K562 (cell line): Measurements from ENCODE around the gene CBX1. TPM values are rescaled to one million over a fixed set of nuclear protein-coding genes. Genes with fewer than 3 reads are reported as not detected.

Source experiments
- ATAC-seq: fragments of 200-7000 bp; cut with Tn5 transposase; 3 replicates; pipeline ENCODE4 v1.9.1; 2020; ENCODE audit warnings: moderate library complexity
- BruUV-seq: library from RNA; stranded (reverse); fragments of 400-500 nt; replicated peaks from 2 replicates; lab custom pipeline; 2021; lab: Mats Ljungman, UMichigan
- CTCF ChIA-PET: fragments of 300-600 bp; formaldehyde crosslinking; extraction: SDS; loops from one replicate; lab custom pipeline; 2021; ENCODE audit warnings: low intra/inter-chr PET ratio; lab: Yijun Ruan, JAX
- POLR2A ChIA-PET: fragments of 300-600, 350-650 bp; sonication (Branson Sonifier 250); formaldehyde crosslinking; extraction: SDS; loops from one replicate; lab custom pipeline; 2021; ENCODE audit warnings: antibody characterized with exemption, inconsistent platforms; lab: Yijun Ruan, JAX
- DNase-seq, 4 experiments: peaks; one replicate each; pipeline versions ENCODE4 v3.0.0 to v3.0.0-alpha.2; 2011 to 2018; ENCODE audit warnings: low spot score in 3 of 4, mixed read lengths in 3 of 4; ENCODE audit errors: extremely low read depth in 1 of 4
- FAIRE-seq: peaks from 2 replicates; lab custom pipeline; 2011; peaks lifted over from hg19 to GRCh38; lab: Jason Lieb, UNC
- H2AFZ ChIP-seq: 2 replicates; pipeline ENCODE4 v1.6.0; 2011; ENCODE audit warnings: low read depth, low read length, control low read depth, inconsistent platforms
- H3K27ac ChIP-seq: fragments of 200-600 bp; 3 replicates; pipeline ENCODE4 v1.8.0; 2011; ENCODE audit warnings: low read depth, mild to moderate bottlenecking, control low read depth, inconsistent platforms, low read length, moderate library complexity, mixed read lengths; ENCODE audit errors: extremely low read depth
- H3K27me3 ChIP-seq, 2 experiments: fragments of 300-600 bp in 1 of 2; 2 replicates in 1 of 2; 3 replicates in 1 of 2; pipeline versions ENCODE4 v1.6.0 to v1.8.0; 2011; ENCODE audit warnings: inconsistent platforms in 2 of 2, low read length in 2 of 2, mild to moderate bottlenecking in 1 of 2, mixed read lengths in 1 of 2, moderate library complexity in 1 of 2; ENCODE audit not compliant: control insufficient read depth in 2 of 2, insufficient read depth in 2 of 2
- H3K36me3 ChIP-seq: fragments of 300-600 bp; 3 replicates; pipeline ENCODE4 v1.8.0; 2011; ENCODE audit warnings: mild to moderate bottlenecking, low read length, inconsistent platforms; ENCODE audit not compliant: control insufficient read depth, insufficient read depth
- H3K4me1 ChIP-seq, 2 experiments: fragments of 200-600 bp in 1 of 2; replicated peaks in 1 of 2; 2 replicates in 1 of 2; 3 replicates in 1 of 2; pipeline versions ENCODE4 v1.5.1 to v1.8.0; 2011; ENCODE audit warnings: inconsistent platforms in 2 of 2, low read length in 2 of 2, mild to moderate bottlenecking in 1 of 2, mixed read lengths in 1 of 2, moderate library complexity in 1 of 2; ENCODE audit not compliant: control insufficient read depth in 2 of 2, insufficient read depth in 2 of 2
- H3K4me2 ChIP-seq: 2 replicates; pipeline ENCODE4 v1.6.1; 2011; ENCODE audit warnings: low read length, control low read depth, inconsistent platforms, mixed read lengths; ENCODE audit not compliant: insufficient read depth
- H3K4me3 ChIP-seq: fragments of 200-600 bp; sonication (generic), shearing (Covaris generic); 2 replicates; pipeline ENCODE4 v1.5.1; 2016; ENCODE audit warnings: control low read depth, inconsistent platforms
- H3K79me2 ChIP-seq: fragments of 200-600 bp; 3 replicates; pipeline ENCODE4 v1.8.0; 2011; ENCODE audit warnings: low read length, inconsistent platforms; ENCODE audit not compliant: control insufficient read depth, insufficient read depth
- H3K9ac ChIP-seq, 2 experiments: 2 replicates each; pipeline versions ENCODE4 v1.6.0 to v1.6.1; 2011; ENCODE audit warnings: low read depth in 2 of 2, low read length in 2 of 2, control low read depth in 1 of 2, inconsistent platforms in 1 of 2, mild to moderate bottlenecking in 1 of 2, mixed read lengths in 1 of 2; ENCODE audit not compliant: insufficient read depth in 1 of 2
- H3K9me1 ChIP-seq: one replicate; pipeline ENCODE4 v1.6.0; 2011; ENCODE audit warnings: inconsistent platforms, mild to moderate bottlenecking, low read length, moderate library complexity; ENCODE audit not compliant: control insufficient read depth, insufficient read depth
- H3K9me3 ChIP-seq: replicated peaks from 2 replicates; pipeline ENCODE4 v1.5.1; 2011; ENCODE audit warnings: low read depth, low read length, inconsistent platforms; ENCODE audit not compliant: control insufficient read depth, insufficient read depth
- H4K20me1 ChIP-seq: replicated peaks from 2 replicates; pipeline ENCODE4 v1.6.1; 2011; ENCODE audit warnings: low read length, inconsistent platforms, mixed read lengths; ENCODE audit not compliant: control insufficient read depth, insufficient read depth
- CHD2 ChIP-seq: IDR thresholded peaks from 2 replicates; pipeline ENCODE4 v1.6.1; 2011; ENCODE audit warnings: low read depth, low read length
- ERF ChIP-seq: fragments of 450-650 bp; formaldehyde crosslinking; IDR thresholded peaks from 2 replicates; pipeline ENCODE4 v1.4.0; 2020; ENCODE audit warnings: mild to moderate bottlenecking, mixed read lengths
- HCFC1 ChIP-seq: IDR thresholded peaks from 2 replicates; pipeline ENCODE4 v1.6.1; 2012; ENCODE audit warnings: low read depth, low read length, improper control_type of control experiment
- HDAC1 ChIP-seq, 2 experiments: fragments of 450-650 bp; IDR thresholded peaks; 2 replicates each; pipeline ENCODE4 v1.6.1; 2016 to 2017; ENCODE audit warnings: inconsistent platforms in 1 of 2, mild to moderate bottlenecking in 1 of 2, moderate library complexity in 1 of 2
- MTA2 ChIP-seq: fragments of 450-650 bp; IDR thresholded peaks from 2 replicates; pipeline ENCODE4 v1.6.1; 2016; ENCODE audit warnings: low read depth
- NFE2 ChIP-seq: IDR thresholded peaks from 2 replicates; pipeline ENCODE4 v1.6.1; 2014; ENCODE audit warnings: antibody characterized with exemption, low read depth
- NFRKB ChIP-seq: fragments of 450-650 bp; IDR thresholded peaks from 2 replicates; pipeline ENCODE4 v1.6.1; 2016; ENCODE audit warnings: low read depth
- SETDB1 ChIP-seq: IDR thresholded peaks from one replicate; pipeline ENCODE4 v1.6.1; 2012; ENCODE audit warnings: low read length, control low read depth, inconsistent platforms
- SMARCA4 ChIP-seq: fragments of 450-650 bp; IDR thresholded peaks from 2 replicates; pipeline ENCODE4 v1.6.1; 2016
- SP2 ChIP-seq: IDR thresholded peaks from 2 replicates; pipeline ENCODE4 v1.6.1; 2011; ENCODE audit warnings: mild to moderate bottlenecking, low read depth, low read length, moderate library complexity; ENCODE audit not compliant: poor library complexity, severe bottlenecking; ENCODE audit errors: extremely low read depth
- XRCC3 ChIP-seq: fragments of 450-650 bp; IDR thresholded peaks from 2 replicates; pipeline ENCODE4 v1.6.1; 2017; ENCODE audit warnings: mild to moderate bottlenecking, moderate library complexity
- ZNF408 ChIP-seq: fragments of 250-450 bp; sonication (Bioruptor Pico); IDR thresholded peaks from 2 replicates; pipeline ENCODE4 v1.4.0; 2020; ENCODE audit warnings: low read depth, mild to moderate bottlenecking, moderate library complexity
- WGBS: fragments of 100-300 bp; shearing (Covaris generic); methylation state at CpG from one replicate; pipeline ENCODE4 v1.1.6; 2016; ENCODE audit warnings: low coverage, mixed read lengths; ENCODE audit not compliant: insufficient coverage; ENCODE audit errors: missing lambda C conversion rate; 5-methylcytosine and 5-hydroxymethylcytosine counted together
- in situ Hi-C: fragments of 300-500 bp; cut with MboI; formaldehyde crosslinking; loops from 4 replicates; pipeline ENCODE4 v1.15.0; 2018; ENCODE audit warnings: inconsistent platforms, mixed read lengths
- intact Hi-C: fragments of 100-400 bp; cut with micrococcal nuclease; formaldehyde crosslinking; loops from 2 replicates; pipeline ENCODE4 v1.14.2; 2022
- polyA plus RNA-seq, 8 experiments: library from polyadenylated mRNA; depleted of rRNA in 4 of 8; stranded (reverse) in 5 of 8; unstranded in 3 of 8; fragments of >200 nt; fragmentation: Nextera tagmentation in 2 of 8; fragmentation: Illumina TruSeq in 1 of 8; extraction: Ambion mirVana in 2 of 8; extraction: Trizol in 1 of 8; gene quantifications; 2 replicates each; pipeline versions ENCODE4 v1.2.1 to v1.2.3, GENCODE V29; 2011 to 2014; ENCODE audit warnings: inconsistent platforms in 1 of 8, missing spikeins in 1 of 8
- total RNA-seq, 7 experiments: library from RNA; depleted of rRNA in 6 of 7; stranded (reverse); fragments of >200 nt in 6 of 7; fragmentation: Illumina TruSeq in 2 of 7; extraction: Trizol in 2 of 7; gene quantifications; 2 replicates each; pipeline versions ENCODE4 v1.2.1 to v1.2.3, GENCODE V29; 2011 to 2021; ENCODE audit warnings: low replicate concordance in 1 of 7
- TF ChIP-seq, protein P1 (sequence below): fragments of 250-450 bp; sonication (Bioruptor Pico); IDR thresholded peaks from 2 replicates; pipeline ENCODE4 v1.4.0; 2020; ENCODE audit warnings: borderline replicate concordance
- TF ChIP-seq, protein P2 (sequence below): IDR thresholded peaks from 2 replicates; pipeline ENCODE4 v1.6.1; 2011; ENCODE audit warnings: borderline replicate concordance, low read depth, mild to moderate bottlenecking, moderate library complexity, low read length; ENCODE audit not compliant: insufficient read depth, poor library complexity, severe bottlenecking

CBX1 gene
- total and polyA plus RNA-seq, 9 of the 15 experiments (the other 6 are each of a cell fraction or from before 2014, with no cell fraction given): 10.6 to 95.7 (median 52.7) TPM

DNA sequence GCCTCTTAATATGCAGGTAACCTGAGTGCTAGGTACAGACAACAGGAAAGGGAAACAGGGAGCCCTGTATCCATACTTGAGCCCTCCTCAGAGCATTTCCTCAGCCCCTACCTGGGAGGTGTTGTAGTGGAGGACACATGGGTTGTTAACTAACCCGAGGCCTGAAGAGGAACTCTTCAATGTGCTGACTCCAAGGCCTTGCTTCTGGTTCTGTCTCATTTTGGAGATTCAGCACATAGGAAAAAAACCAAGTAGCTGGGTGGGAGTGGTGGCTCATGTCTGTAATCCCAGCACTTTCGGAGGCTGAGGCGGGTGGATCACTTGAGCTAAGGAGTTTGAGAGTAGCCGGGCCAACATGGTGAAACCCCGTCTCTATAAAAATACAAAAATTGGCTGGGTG, 31.1 kb upstream of the CBX1 start:
- Histone ChIP-seq H3K27me3 (no peaks in the 10 kb centered on the region; a peak in 1 of 5 replicates), H3K4me3 (no peak overlapping the region), H3K36me3 (no peaks in the 10 kb centered on the region), H3K27ac (no peak overlapping the region), H4K20me1 (no peaks in the 10 kb centered on the region), H3K9ac (no peak overlapping the region), H3K79me2 (no peaks in the 10 kb centered on the region), H3K4me2 (no peak overlapping the region), H3K9me3 (no peaks in the 10 kb centered on the region), H3K9me1 (peaks cover 3% of the 10 kb centered on the region), H3K4me1 (no peaks in the 10 kb centered on the region)
- ChIA-PET CTCF (interaction anchor here (3.2 kb wide), 1 partner anchor 106 kb away, joined by 38 read pairs; no protein-coding TSS in a partner anchor), POLR2A (interaction anchor here (0.6 to 1.1 kb wide), 3 partner anchors 14 to 500 kb away, joined by 3 to 5 read pairs (median 4); no protein-coding TSS in a partner anchor)
- 21% methylated on average over 5 of the region's 5 CpGs for WGBS
- BruUV-seq: no TSS peak
- in situ Hi-C loops (loop anchor here (5.0 kb wide), 1 partner anchor 55 kb away; no protein-coding TSS in a partner anchor), intact Hi-C loops (loop anchor here (10.0 kb wide), 1 partner anchor 288 kb away; the partner anchor contains the start of gene SCRN2)
- ATAC-seq: no peak
- TF ChIP-seq HCFC1 (no peak), CHD2 (no peak), XRCC3 (no peak), SETDB1 (no peak), HDAC1 (IDR thresholded peaks at IDR 0.05) (no peak), NFRKB (no peak), NFE2 (no peak), ERF (CRISPR knock-in tag) (no peak), SMARCA4 (no peak), ZNF408 (CRISPR knock-in tag) (no peak), MTA2 (no peak), SP2 (no peak)
- TF ChIP-seq, protein P1, sequence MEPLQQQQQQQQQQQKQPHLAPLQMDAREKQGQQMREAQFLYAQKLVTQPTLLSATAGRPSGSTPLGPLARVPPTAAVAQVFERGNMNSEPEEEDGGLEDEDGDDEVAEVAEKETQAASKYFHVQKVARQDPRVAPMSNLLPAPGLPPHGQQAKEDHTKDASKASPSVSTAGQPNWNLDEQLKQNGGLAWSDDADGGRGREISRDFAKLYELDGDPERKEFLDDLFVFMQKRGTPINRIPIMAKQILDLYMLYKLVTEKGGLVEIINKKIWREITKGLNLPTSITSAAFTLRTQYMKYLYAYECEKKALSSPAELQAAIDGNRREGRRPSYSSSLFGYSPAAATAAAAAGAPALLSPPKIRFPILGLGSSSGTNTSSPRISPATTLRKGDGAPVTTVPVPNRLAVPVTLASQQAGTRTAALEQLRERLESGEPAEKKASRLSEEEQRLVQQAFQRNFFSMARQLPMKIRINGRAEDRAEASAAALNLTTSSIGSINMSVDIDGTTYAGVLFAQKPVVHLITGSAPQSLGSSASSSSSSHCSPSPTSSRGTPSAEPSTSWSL (CRISPR knock-in tag): no peak
- TF ChIP-seq, protein P2, sequence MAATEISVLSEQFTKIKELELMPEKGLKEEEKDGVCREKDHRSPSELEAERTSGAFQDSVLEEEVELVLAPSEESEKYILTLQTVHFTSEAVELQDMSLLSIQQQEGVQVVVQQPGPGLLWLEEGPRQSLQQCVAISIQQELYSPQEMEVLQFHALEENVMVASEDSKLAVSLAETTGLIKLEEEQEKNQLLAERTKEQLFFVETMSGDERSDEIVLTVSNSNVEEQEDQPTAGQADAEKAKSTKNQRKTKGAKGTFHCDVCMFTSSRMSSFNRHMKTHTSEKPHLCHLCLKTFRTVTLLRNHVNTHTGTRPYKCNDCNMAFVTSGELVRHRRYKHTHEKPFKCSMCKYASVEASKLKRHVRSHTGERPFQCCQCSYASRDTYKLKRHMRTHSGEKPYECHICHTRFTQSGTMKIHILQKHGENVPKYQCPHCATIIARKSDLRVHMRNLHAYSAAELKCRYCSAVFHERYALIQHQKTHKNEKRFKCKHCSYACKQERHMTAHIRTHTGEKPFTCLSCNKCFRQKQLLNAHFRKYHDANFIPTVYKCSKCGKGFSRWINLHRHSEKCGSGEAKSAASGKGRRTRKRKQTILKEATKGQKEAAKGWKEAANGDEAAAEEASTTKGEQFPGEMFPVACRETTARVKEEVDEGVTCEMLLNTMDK: no peak
- TF ChIP-seq, all 486 proteins: peak for 0
- FAIRE-seq: no peak
- H2AFZ ChIP-seq: no peak overlapping the region
- DNase-seq: no peak
